ENCODE results near the gene SCO1. TPM values are rescaled to one million over a fixed set of nuclear protein-coding genes. Genes with fewer than 3 reads are reported as not detected.
A peak's percentile ranks its signal among the peaks of the same experiment; 100 is the strongest.

Gene SCO1
- total and polyA plus RNA-seq, 2 of the 4 experiments (the other 2 are of a cell fraction), result 17.0 to 21.7 TPM

- Histone ChIP-seq H3K9me3 (ENCODE audit: control insufficient read depth, insufficient read depth, low read length) (no peaks in the 10 kb centered on the region), H3K4ac (ENCODE audit: low read depth, low read length) (no peak overlapping the region), H3K56ac (ENCODE audit: extremely low read depth, insufficient read depth, low read length) (no peak overlapping the region), H3K79me1 (ENCODE audit: low read depth in 1 of 2, low read length in 2 of 2) (peaks cover 6 to 16% of the 10 kb centered on the region in 2 experiments), H2BK20ac (ENCODE audit: low read depth, low read length) (no peak overlapping the region), H3K4me3 (ENCODE audit: insufficient read depth, low read depth, low read length) (no peak overlapping the region), H2BK15ac (ENCODE audit: low read depth, low read length) (no peak overlapping the region), H3K9me1 (ENCODE audit: insufficient read depth, low read length) (no peaks in the 10 kb centered on the region), H3K14ac (replicated peaks; ENCODE audit: low read depth, low read length) (no peak overlapping the region), H2BK5ac (ENCODE audit: low read depth, low read length, poor library complexity, severe bottlenecking) (no peak overlapping the region), H4K5ac (ENCODE audit: low read depth, low read length) (no peak overlapping the region), H3K4me1 (ENCODE audit: control insufficient read depth, insufficient read depth, low read length) (no peaks in the 10 kb centered on the region), H3K23ac (ENCODE audit: low read depth, low read length) (no peak overlapping the region), H3K27ac (ENCODE audit: insufficient read depth, low read length) (no peak overlapping the region), H3K27me3 (ENCODE audit: control insufficient read depth, insufficient read depth, low read length) (no peaks in the 10 kb centered on the region), H3K9ac (ENCODE audit: low read depth, low read length) (no peak overlapping the region), H2AFZ (replicated peaks; ENCODE audit: low read length, poor library complexity) (no peak overlapping the region), H2AK9ac (replicated peaks; ENCODE audit: low read depth, low read length, poor library complexity) (no peak overlapping the region), H3K4me2 (ENCODE audit: low read depth, low read length) (no peak overlapping the region), H2AK5ac (ENCODE audit: low read depth, low read length) (no peak overlapping the region), H4K91ac (ENCODE audit: insufficient read depth, low read depth, low read length) (no peak overlapping the region), H3K18ac (ENCODE audit: low read depth, low read length) (no peak overlapping the region), H4K20me1 (ENCODE audit: insufficient read depth, low read length) (no peaks in the 10 kb centered on the region), H4K8ac (ENCODE audit: low read depth in 2 of 2, low read length in 2 of 2) (no peak overlapping the region), H3K36me3 (ENCODE audit: control insufficient read depth, insufficient read depth, low read length) (peaks cover 24% of the 10 kb centered on the region), H2BK120ac (ENCODE audit: low read depth, low read length) (no peak overlapping the region)
- no peak for ATAC-seq (ENCODE audit: low read depth)
- no peak for DNase-seq
- dilution Hi-C loops (cut with HindIII; ENCODE audit: low sequenced_read_pairs, unreplicated experiment), result no loop called here
- BruUV-seq (replicated peaks), result no TSS peak
- WGBS, 2 experiments (ENCODE audit: extremely low coverage in 2 of 2, insufficient read length in 1 of 2), result no CpG with 5 or more reads among the region's 2 CpGs
- POLR2A ChIA-PET (ENCODE audit: unreplicated experiment), result no interaction called here
- TF ChIP-seq MAFK (IDR thresholded peaks at IDR 0.05; ENCODE audit: low read depth, low read length), result peak; percentile 90
- TF ChIP-seq POLR2A (IDR thresholded peaks at IDR 0.05; ENCODE audit: low read depth, low read length), result no peak
- CTCF ChIA-PET, result no interaction called here
- in situ Hi-C loops (cut with MboI; ENCODE audit: low sequenced_read_pairs), result no loop called here
- intact Hi-C loops (cut with micrococcal nuclease), result no loop called here
Observed at GRCh38 chr17:10687499-10687898, 9.8 kb downstream of the SCO1 start.
